ENCODE data around the gene EDDM13. TPM values are rescaled to one million over a fixed set of nuclear protein-coding genes. Genes with fewer than 3 reads are reported as not detected.
A peak's percentile ranks its signal among the peaks of the same experiment; 100 is the strongest.
"Not testable (repeated sequence)": the region's sequence is repeated elsewhere in the genome, so short reads cannot be mapped to it uniquely, and the experiment has no call there.

The EDDM13 gene
- total RNA-seq, result under 1 TPM; 0.30 to 0.76 TPM

GRCh38 chr19:56272161-56272798 lies at the start of gene EDDM13:
TSS of gene EDDM13 (plus strand) at chr19:56272748. CDS start at chr19:56272835, 87 bp downstream.
- H3K27ac Mint-ChIP-seq, result no peak within 1 kb of the TSS
- H3K27me3 Mint-ChIP-seq, result no peaks in the 10 kb centered on the region
- DNase-seq, result no peak
- ATAC-seq, result no peak
- H3K9me3 Mint-ChIP-seq (ENCODE audit: low read depth), result no peaks in the 10 kb centered on the region
- intact Hi-C loops (cut with DNase I, micrococcal nuclease), result no loop called here
- CTCF ChIA-PET, result interaction anchor here (2.1 kb wide), 1 partner anchor 61 kb away, joined by 8 read pairs; no protein-coding TSS in a partner anchor
- no peak within 1 kb of the TSS for H3K4me3 Mint-ChIP-seq
- H3K36me3 Mint-ChIP-seq (ENCODE audit: low read depth), result peaks cover 2% of the 10 kb centered on the region
- POLR2A ChIA-PET, result interaction anchor here (0.7 kb wide), 1 partner anchor 9 kb away, joined by 3 read pairs; no protein-coding TSS in a partner anchor
- H3K4me1 Mint-ChIP-seq, result no peaks in the 10 kb centered on the region

DNA sequence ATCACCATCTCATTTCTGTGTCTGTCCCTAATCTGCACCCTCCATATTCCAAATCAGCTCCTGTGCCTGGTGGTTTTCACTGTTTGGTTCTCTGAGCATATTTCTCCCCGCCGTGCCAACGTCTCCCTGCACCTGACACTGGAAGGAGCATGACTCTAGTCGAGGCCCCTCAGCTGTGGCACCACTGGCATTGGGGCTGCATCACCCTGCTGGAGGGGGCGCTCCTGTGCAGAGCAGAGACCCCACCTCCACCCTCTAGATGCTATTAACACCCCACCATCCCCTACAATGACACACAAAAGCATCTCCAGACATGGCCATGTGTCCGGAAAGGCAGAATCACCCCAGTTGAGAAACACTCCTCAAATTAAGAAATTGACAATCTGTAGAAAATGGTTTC lies 49.6 kb upstream of the EDDM13 start:
- Mint-ChIP-seq H3K9me3 (ENCODE audit: low read depth) (no peaks in the 10 kb centered on the region), H3K36me3 (ENCODE audit: low read depth) (peaks cover 11% of the 10 kb centered on the region), H3K4me3 (no peak overlapping the region), H3K27me3 (peaks cover 3% of the 10 kb centered on the region), H3K4me1 (peaks cover 2% of the 10 kb centered on the region), H3K27ac (no peak overlapping the region)
- intact Hi-C loops (cut with DNase I, micrococcal nuclease), result no loop called here
- ChIA-PET CTCF (no interaction called here), POLR2A (no interaction called here)
- ATAC-seq, result no peak
- no peak for DNase-seq

DNA sequence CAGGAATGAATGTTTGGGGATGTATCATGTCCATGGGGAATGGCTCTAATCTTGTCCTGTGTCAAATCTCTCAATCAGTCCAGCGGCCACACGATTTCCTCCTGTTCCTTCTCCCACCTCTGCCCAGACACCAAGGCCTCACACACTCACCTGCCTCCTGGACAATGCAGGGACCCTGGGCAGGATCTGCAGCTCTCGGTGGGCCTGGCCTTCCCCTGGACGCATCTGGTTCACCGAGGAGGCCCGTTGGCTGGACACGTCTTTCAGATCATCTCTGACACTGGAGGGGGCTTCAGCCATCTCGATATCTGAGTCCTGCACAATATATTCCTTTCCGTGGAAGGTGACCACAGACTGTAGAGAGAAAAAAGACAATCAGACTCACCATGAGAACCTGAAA lies 49.1 kb upstream of the EDDM13 start:
- no peaks in the 10 kb centered on the region for H3K9me3 Mint-ChIP-seq (ENCODE audit: low read depth)
- H3K27ac Mint-ChIP-seq, result no peak overlapping the region
- intact Hi-C loops (cut with DNase I, micrococcal nuclease), result no loop called here
- CTCF ChIA-PET, result no interaction called here
- no peak for ATAC-seq
- peaks cover 9% of the 10 kb centered on the region for H3K36me3 Mint-ChIP-seq (ENCODE audit: low read depth)
- no peaks in the 10 kb centered on the region for H3K27me3 Mint-ChIP-seq
- H3K4me3 Mint-ChIP-seq, result no peak overlapping the region
- POLR2A ChIA-PET, result no interaction called here
- H3K4me1 Mint-ChIP-seq, result no peaks in the 10 kb centered on the region
- DNase-seq, result no peak

GRCh38 chr19:56245121-56245740 lies 27.3 kb upstream of the EDDM13 start:
- Mint-ChIP-seq H3K4me1 (no peaks in the 10 kb centered on the region), H3K9me3 (ENCODE audit: low read depth) (no peaks in the 10 kb centered on the region), H3K27ac (no peak overlapping the region), H3K27me3 (no peaks in the 10 kb centered on the region), H3K4me3 (no peak overlapping the region), H3K36me3 (ENCODE audit: low read depth) (no peaks in the 10 kb centered on the region)
- intact Hi-C loops (cut with DNase I, micrococcal nuclease), result no loop called here
- ATAC-seq (no peak), DNase-seq (no peak)
- CTCF ChIA-PET, result interaction anchor here (0.6 kb wide), 1 partner anchor 17 kb away, joined by 3 read pairs; no protein-coding TSS in a partner anchor
- POLR2A ChIA-PET, result no interaction called here

- H3K4me1 Mint-ChIP-seq; POLR2A ChIA-PET; CTCF ChIA-PET; ATAC-seq; H3K27ac Mint-ChIP-seq; DNase-seq; H3K36me3 Mint-ChIP-seq (ENCODE audit: low read depth); H3K4me3 Mint-ChIP-seq; H3K9me3 Mint-ChIP-seq (ENCODE audit: low read depth); H3K27me3 Mint-ChIP-seq; intact Hi-C loops (cut with DNase I, micrococcal nuclease): not testable (repeated sequence)
These were observed 26.8 kb upstream of the EDDM13 start for GRCh38 chr19:56245764-56246163.

DNA sequence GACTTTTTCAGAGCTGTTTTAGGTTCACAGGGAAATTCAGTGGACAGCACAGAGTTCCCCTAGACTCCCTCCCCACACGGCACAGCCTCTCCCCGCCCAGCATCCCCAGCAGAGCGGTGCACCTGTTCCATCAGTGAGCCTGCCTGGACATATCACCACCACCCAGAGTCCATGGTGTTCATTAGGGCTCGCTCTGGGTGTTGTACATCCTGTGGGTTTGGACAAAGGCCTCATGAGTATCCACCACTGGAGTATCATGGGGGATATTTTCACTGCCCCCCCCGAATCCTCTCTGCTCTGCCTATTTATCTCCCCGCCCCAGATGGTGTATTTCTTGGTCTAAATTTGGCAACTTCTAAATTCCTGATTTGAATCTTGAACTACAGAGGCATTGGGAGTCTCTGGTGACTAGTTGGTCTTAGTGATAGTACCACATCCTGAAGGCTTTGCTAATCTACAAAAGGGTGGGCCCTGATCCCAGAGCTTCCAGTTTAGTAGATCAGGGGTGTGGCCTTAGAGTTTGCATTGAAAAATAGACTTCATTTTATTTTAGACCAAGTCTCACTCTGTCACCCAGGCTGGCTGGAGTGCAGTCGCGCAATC lies 23.7 kb upstream of the EDDM13 start:
- ATAC-seq; H3K4me1 Mint-ChIP-seq; H3K36me3 Mint-ChIP-seq (ENCODE audit: low read depth); H3K9me3 Mint-ChIP-seq (ENCODE audit: low read depth); intact Hi-C loops (cut with DNase I, micrococcal nuclease); CTCF ChIA-PET; H3K4me3 Mint-ChIP-seq; POLR2A ChIA-PET; DNase-seq; H3K27me3 Mint-ChIP-seq; H3K27ac Mint-ChIP-seq: not testable (repeated sequence)

DNA sequence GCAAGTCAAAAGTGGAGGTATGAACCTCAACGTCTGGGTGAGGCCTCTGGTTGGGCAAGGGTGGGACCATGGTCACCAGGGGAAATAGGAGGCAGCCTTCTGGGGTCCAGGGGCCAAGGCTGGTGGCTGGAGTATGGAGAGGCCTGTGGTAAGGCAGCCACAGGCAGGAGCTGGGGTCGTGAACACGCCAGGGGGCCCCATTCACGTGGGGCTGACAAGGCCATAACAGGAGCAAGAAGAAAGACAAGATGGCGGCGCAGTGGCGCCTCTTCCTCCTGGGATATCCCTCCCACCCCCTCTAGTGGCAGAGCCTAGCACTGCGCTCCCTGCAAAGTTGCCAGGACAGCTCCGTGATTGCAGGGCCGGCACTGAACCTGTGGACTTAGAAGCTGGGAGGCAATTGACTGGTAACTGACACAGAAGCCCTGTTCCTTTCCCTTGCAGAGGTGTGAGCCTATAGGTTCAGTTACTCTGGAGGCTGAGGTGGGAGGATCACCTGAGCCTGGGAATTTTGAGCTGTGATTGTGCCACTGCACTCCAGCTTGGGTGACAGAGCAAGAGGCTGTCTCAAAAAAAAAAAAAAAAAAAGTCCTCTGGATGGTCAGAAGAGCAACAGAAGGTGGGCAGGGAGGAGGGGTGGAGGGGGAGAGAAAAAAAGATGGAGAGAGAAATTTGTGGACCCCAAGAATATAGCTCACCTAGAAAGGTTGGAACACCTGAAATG lies 19.7 kb upstream of the EDDM13 start:
- H3K36me3 Mint-ChIP-seq (ENCODE audit: low read depth), result peaks cover 3% of the 10 kb centered on the region
- peaks cover 3% of the 10 kb centered on the region for H3K4me1 Mint-ChIP-seq
- no peaks in the 10 kb centered on the region for H3K27me3 Mint-ChIP-seq
- intact Hi-C loops (cut with DNase I, micrococcal nuclease), result loop anchor here (1.0 to 5.0 kb wide), 8 partner anchors 59 to 846 kb away; partner anchors contain the start of gene ZSCAN5A (in 1 of the 2)
- DNase-seq, result peak; percentile 90
- peak; percentile 85 for ATAC-seq
- no peak overlapping the region for H3K4me3 Mint-ChIP-seq
- no peak overlapping the region for H3K27ac Mint-ChIP-seq
- ChIA-PET POLR2A (interaction anchor here (0.6 to 1.5 kb wide), 2 partner anchors 57 to 81 kb away, joined by 3 read pairs; no protein-coding TSS in a partner anchor), CTCF (interaction anchor here (0.6 to 6.5 kb wide), 27 partner anchors 9 to 846 kb away, joined by 3 to 72 read pairs (median 4); partner anchors contain the start of gene ZSCAN5A)
- H3K9me3 Mint-ChIP-seq (ENCODE audit: low read depth), result no peaks in the 10 kb centered on the region

GRCh38 chr19:56253737-56254136 lies 18.8 kb upstream of the EDDM13 start:
- Mint-ChIP-seq H3K27ac (no peak overlapping the region), H3K9me3 (ENCODE audit: low read depth) (no peaks in the 10 kb centered on the region), H3K4me1 (peaks cover 3% of the 10 kb centered on the region), H3K4me3 (no peak overlapping the region), H3K36me3 (ENCODE audit: low read depth) (peaks cover 3% of the 10 kb centered on the region), H3K27me3 (no peaks in the 10 kb centered on the region)
- no peak for DNase-seq
- no peak for ATAC-seq
- ChIA-PET POLR2A (interaction anchor here (1.5 kb wide), 1 partner anchor 80 kb away, joined by 3 read pairs; no protein-coding TSS in a partner anchor), CTCF (interaction anchor here (0.6 to 6.5 kb wide), 20 partner anchors 10 to 833 kb away, joined by 3 to 72 read pairs (median 6); partner anchors contain the start of gene ZSCAN5A)
- intact Hi-C loops (cut with DNase I, micrococcal nuclease), result loop anchor here (1.0 to 5.0 kb wide), 6 partner anchors 59 to 845 kb away; partner anchors contain the start of gene ZSCAN5A (in 1 of the 2)

DNA sequence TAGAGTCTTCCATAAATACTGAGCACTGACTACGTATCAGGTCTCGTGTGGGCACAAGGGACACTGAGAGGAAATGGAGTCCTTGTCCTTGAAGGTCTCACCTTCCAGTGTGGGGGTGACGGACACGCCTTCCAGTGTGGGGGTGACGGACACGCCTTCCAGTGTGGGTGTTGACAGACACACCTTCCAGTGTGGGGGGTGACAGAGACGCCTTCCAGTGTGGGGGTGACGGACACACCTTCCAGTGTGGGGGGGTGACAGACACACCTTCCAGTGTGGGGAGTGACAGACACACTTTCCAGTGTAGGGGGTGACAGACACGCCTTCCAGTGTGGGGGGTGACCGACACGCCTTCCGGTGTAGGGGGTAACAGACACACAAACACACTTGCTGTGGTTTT lies 14.3 kb upstream of the EDDM13 start:
- Mint-ChIP-seq H3K9me3 (ENCODE audit: low read depth) (no peaks in the 10 kb centered on the region), H3K4me3 (no peak overlapping the region), H3K27ac (no peak overlapping the region), H3K4me1 (peaks cover 6% of the 10 kb centered on the region), H3K36me3 (ENCODE audit: low read depth) (no peaks in the 10 kb centered on the region), H3K27me3 (no peaks in the 10 kb centered on the region)
- CTCF ChIA-PET, result no interaction called here
- POLR2A ChIA-PET, result no interaction called here
- ATAC-seq (no peak), DNase-seq (no peak)
- intact Hi-C loops (cut with DNase I, micrococcal nuclease), result no loop called here

GRCh38 chr19:56261145-56261544 lies 11.4 kb upstream of the EDDM13 start:
- Mint-ChIP-seq H3K4me3 (no peak overlapping the region), H3K27ac (no peak overlapping the region), H3K36me3 (ENCODE audit: low read depth) (no peaks in the 10 kb centered on the region), H3K27me3 (no peaks in the 10 kb centered on the region), H3K4me1 (peaks cover 3% of the 10 kb centered on the region), H3K9me3 (ENCODE audit: low read depth) (no peaks in the 10 kb centered on the region)
- intact Hi-C loops (cut with DNase I, micrococcal nuclease), result no loop called here
- ChIA-PET POLR2A (no interaction called here), CTCF (interaction anchor here (1.0 to 1.8 kb wide), 4 partner anchors 8 to 195 kb away, joined by 3 to 7 read pairs (median 4); no protein-coding TSS in a partner anchor)
- DNase-seq (no peak), ATAC-seq (no peak)

GRCh38 chr19:56261932-56262331 lies 10.6 kb upstream of the EDDM13 start:
- DNase-seq; H3K4me3 Mint-ChIP-seq; intact Hi-C loops (cut with DNase I, micrococcal nuclease); H3K36me3 Mint-ChIP-seq (ENCODE audit: low read depth); POLR2A ChIA-PET; H3K9me3 Mint-ChIP-seq (ENCODE audit: low read depth); H3K27me3 Mint-ChIP-seq; ATAC-seq; H3K27ac Mint-ChIP-seq; H3K4me1 Mint-ChIP-seq: not testable (repeated sequence)
- CTCF ChIA-PET, result interaction anchor here (1.0 to 1.5 kb wide), 2 partner anchors 9 to 16 kb away, joined by 3 to 4 read pairs; no protein-coding TSS in a partner anchor

All from activated CD4-positive, alpha-beta T cell treated with anti-CD3 and anti-CD28 coated beads for 36 hours (primary cell).